HG03045 (cell line): ENCODE data around the gene PTPRM.
"Not testable (repeated sequence)": the region's sequence is repeated elsewhere in the genome, so short reads cannot be mapped to it uniquely, and the experiment has no call there.

Experiments used
- ATAC-seq: cut with Tn5 transposase; IDR thresholded peaks from one replicate; pipeline ENCODE4 v1.9.1; 2021; ENCODE audit warnings: mild to moderate bottlenecking, moderate library complexity; ENCODE audit not compliant: unreplicated experiment

PTPRM gene

DNA sequence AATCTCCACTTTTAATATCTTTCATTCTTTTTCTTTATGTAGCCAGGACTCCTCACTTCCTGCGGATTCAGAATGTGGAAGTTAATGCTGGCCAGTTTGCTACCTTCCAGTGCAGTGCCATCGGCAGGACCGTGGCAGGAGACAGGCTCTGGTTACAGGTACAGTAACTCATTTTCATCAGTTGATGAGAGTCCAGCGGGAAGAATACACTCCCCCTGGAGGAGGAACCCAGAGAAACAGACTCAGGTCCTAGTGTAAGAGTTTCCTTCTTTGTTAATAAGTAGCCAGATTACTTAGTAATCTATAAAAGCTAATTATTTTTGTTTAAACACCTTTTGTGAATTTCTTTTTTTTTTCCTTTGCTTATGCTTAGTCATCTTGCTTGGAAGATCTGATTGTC lies 359.4 kb downstream of the PTPRM start:
- ATAC-seq: no peak

DNA sequence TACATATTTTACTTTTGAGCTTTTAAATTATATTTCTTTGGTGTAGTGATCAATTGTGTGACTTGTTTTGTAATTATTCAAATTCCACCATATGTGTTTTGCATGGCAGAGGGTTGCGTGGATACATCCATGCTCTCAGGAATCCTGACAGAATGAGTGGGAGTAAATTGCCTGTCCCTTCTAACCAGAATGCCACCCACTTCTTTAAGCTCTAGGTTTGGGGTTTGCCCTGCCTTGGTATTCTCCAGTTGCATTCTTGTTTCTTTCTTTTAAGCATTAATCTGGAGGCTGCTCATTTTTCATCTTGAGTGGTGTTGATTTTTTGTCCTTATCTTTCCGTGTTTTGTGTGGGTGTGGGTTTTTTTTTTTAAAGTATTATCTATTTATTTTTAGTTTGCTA lies 360.0 kb downstream of the PTPRM start:
- no peak for ATAC-seq

DNA sequence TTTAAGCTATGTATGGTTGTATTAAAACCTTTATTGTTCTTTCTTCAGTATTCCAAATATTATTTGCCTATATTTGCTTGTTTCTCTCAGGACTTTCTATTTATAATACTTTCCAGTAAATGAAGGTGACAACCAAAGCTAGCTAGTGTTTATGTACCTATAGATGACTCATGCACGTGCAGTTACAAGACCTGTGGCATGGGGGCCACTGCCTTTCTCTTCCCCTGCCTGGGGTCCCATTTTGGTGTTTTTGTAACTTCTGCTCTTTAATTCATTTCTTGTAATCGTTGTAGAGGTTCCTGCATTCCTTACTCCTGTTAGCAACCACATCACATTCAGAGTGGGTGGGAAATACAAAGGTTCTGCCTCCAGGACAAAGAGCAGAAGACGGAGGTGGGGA lies 364.6 kb downstream of the PTPRM start:
- no peak for ATAC-seq

DNA sequence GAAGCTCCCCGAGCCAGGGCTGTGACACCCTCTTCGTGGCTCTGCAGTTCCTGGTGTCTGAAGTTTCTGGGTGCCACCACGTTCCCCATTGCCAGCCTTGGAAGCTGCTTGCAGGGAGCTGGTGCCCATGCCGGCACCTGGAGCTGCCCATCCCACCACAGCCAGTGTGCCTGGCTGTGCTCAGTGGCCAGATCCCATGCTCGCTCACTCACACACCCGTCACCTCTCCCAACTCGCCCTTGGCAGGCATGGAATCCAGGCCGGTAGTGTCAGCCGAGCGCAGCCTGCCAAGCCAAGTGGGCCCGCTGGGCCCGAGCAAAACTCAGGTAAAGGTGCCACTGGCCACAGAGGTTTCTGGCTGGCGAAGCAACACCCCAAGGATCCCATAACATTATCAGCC lies 370.2 kb downstream of the PTPRM start:
- ATAC-seq: no peak

DNA sequence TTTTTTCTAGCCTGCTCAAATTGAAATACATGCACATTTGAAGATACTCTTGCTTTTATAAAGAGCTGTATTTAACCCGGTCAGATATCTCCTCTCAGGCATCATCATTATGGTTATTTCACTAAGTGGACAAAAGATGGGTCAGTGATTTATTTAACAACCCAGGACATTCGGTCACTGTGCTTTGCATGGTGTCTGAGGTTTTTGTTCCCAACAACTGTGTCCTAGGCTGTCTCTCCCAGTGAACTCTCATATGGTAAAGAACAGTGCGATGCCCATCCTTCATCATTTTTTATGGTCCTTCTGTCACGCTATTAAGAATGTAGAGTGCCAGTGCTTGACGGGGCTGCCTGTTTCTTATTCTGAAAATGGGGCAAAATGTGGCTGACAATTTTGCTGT lies 372.4 kb downstream of the PTPRM start:
- ATAC-seq: no peak

DNA sequence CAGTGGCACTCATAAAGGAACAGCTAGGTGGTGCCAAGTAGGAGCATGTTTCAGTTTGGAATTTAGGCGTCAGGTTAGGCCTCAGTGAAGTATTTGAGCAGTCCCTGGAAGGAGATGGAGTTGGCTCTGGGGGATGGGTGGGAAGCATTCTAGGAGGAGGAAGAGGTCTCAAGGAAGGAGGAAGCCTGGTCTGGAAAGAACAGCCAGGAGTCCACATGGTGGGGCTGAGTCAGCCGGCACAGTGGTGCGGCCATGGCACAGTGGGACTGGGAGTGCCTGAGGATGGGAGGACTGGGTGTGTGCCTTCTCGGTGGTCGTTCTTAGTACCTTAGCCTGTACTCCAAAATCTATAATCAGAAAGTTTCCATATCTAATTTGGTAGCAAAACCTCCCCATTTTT lies 373.3 kb downstream of the PTPRM start:
- no peak for ATAC-seq

DNA sequence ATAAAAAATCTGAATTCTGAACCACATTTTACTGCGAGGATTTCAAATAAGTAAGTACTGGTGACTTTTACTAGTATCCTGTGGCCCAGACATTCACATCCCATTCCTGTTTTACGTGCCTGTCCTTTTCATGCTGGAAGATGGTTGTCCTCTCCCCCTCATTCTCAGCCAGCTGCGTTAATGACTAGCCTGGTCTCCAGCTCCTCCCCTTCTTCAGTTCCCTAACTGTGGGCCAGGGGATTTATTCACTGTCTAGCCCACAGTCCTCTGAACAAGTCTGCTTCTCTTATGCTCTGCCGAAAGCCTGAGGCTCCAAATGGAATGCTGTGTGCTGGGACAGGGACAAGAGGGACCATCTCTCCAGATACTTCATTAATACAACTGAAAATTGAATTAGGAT lies 373.9 kb downstream of the PTPRM start:
- no peak for ATAC-seq

DNA sequence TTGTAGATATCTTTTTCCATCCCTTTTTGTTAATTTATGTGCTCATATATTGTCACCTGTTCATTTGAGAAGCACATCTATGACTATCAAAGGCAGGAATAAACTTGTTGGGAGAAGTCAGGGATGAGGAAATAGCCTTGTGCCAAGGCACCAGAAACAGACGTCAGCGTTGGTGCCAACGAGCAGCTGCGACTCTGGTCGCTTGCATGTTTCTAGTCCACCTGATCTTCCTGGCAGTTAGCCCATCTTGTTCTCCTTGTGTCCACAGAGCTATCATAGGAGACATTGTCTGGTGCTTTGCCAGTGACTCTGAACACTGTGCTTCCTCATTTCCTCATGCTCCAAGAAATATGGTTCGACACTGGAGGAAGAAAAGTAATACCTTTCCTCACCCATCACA lies 374.4 kb downstream of the PTPRM start:
- ATAC-seq: no peak

DNA sequence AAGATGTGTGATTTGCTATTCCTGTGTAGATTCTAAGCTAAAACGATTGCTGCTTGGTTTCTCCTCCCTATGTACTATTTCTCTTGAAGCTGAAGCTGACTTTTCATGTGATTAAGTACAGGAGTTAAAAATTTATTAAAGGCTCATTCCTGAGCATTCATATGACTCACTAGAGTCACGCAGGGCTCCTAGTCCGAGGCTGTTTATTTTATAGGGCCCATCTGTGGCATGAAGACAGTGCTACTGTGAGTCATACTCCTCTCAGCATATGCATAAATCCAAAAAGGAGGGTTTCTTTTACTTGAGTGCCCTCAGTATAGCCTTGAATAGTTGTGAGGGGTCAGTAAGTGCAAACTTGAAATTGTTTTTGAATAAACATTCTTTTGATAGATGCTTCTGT lies 378.8 kb downstream of the PTPRM start:
- ATAC-seq: no peak

DNA sequence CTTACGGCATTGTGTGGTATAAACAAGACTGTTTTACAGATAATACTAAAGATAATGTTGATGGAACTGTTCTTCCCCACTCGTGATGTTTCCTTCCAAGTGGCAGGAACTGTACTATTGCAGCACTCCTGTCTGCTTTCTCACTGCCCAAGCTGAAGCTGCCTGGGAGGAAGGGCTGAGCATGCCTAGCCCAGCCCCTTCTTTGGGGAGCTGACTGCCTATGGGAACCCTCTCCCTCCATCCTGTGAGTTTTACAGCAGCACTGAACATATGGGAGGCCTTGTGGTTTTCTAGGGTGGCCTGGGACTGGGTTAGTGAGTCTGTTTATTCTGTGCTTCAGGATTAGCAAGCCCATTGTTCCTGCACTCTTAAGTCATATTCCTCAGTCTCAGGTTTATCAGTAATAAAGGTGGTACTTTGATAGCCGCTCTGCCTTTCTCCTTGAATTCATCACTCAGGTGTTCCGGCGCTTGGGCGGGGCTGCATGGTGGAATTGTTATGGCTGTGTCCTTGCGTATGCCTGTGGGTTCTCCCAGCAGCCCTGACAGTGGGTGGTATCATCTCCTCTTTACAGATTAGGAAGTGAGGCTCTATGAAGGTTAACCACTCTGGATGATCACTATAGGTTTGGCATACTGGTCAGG lies 379.7 kb downstream of the PTPRM start:
- ATAC-seq: no peak

DNA sequence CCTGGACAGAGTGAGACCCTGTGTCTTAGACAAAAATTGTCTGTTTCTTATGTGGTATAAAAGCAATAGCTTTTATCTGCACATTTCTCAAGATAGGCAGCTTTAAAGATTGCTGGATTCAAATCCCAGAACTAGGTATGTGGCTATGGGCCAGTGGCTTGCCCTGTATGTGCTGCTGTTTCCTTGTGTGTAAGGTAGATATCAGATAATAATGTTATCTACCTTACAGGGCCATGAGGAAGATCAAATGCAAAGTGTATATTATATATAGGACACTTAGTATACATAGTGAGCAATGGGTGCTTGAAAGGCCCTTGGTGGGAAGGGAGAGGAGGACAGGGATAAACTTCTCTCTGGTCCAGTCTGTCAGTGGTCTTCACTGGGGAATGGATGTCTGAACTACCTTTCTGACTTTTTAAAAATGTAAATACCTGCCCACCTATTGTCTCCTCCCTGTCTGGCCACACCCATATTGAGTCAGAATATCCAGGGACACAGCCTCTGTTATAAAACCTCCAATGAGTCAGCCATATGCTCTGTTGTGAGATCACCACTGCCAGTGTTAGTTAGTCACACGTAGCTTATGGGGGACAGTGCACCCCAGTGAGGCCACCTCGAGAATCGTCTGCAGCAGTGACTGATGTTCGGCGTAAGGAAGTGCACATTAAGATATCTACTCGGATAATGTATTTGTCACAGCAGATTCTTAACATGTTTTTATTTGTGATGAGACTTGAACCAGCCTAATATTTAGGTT lies 383.4 kb downstream of the PTPRM start:
- ATAC-seq: no peak

DNA sequence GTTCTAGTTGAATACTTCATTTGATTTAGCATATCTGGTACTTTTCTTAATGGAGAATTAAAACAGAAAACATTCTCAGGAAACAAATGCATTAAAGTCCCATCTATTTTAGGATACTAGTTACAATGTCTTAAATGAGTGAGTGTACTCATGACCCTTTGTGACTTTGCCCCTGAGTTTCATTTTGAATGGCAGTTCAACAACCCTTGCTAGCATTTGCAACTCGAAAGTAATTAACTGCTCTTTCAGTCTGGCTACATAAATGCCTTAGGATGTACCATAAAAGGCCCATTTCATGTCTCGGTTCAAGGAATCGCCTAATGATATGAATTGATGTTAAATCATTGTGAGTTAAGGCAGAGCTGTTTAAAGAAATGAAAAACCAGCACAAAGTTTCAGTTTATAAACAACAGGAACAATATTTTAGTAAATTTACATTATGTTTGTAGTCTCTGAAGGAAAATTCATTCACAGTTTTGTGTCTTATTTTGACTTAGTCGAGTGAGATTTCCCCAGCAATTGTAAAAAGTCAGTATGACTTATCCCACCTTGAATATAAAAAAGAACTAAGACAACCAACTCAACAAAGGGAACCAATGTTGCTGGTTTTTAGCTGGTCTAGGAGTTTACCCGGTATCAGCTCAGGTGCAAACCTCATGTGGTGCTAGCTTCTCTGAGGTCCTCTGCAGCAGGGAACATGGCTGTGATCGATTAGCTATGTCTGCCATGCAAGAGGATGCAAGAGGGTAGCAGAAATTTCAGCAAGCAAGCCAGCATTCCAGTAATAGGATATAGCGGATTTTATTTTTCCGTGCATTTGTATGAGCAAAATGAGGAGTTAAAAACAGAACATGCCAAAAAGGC lies 386.2 kb downstream of the PTPRM start:
- peak; percentile 69 for ATAC-seq

DNA sequence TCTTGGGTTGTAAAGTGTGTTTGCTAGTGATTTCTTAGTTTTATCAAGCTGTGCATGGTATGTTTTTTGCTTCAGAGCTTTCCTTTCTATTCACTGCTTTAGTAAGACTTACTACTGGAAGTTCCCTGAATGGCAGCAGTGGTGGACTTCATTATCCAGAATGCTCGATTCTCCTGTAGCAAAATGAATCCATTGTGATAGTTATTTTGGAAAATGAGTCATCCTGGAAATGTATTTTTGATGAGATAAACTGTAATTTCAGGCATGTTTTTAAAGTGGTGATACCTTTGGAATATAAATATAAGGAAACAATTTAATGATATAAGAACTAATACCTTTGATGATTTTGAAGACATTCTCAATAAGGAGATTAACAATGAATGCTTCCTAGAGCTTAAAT lies 387.1 kb downstream of the PTPRM start:
- no peak for ATAC-seq

DNA sequence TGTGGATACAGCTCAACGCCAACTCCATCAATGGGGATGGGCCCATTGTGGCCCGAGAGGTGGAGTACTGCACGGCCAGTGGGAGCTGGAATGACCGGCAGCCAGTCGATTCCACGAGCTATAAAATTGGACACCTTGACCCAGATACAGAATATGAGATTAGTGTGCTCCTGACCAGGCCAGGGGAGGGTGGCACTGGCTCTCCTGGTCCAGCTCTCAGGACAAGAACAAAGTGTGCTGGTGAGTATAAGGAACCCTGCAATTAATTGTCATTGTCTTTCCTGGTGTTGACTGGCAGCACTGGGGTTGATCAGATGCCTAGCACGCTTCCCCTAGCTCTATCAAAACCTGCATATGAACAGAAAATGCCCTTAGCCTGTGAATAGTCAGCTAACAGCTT lies 388.1 kb downstream of the PTPRM start:
- ATAC-seq: no peak

DNA sequence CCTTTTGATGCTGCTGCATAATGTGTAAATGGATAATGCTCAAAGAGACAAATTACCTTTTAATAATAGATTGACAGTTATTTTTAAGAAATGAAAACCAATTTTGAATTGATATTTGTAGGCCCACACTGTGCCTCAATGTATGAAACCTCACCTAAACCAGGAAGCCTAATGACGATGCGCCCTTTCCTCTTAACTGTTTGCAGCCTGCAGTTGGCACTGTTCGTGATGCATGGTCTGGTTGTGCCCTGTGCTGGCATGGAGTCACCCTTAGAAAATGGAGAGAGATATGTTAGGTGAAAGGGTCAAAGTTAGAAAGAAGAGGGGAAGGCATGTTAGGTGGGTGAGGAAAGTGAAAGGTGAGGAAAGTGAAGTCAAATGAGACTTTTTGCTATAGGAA lies 390.2 kb downstream of the PTPRM start:
- no peak for ATAC-seq

DNA sequence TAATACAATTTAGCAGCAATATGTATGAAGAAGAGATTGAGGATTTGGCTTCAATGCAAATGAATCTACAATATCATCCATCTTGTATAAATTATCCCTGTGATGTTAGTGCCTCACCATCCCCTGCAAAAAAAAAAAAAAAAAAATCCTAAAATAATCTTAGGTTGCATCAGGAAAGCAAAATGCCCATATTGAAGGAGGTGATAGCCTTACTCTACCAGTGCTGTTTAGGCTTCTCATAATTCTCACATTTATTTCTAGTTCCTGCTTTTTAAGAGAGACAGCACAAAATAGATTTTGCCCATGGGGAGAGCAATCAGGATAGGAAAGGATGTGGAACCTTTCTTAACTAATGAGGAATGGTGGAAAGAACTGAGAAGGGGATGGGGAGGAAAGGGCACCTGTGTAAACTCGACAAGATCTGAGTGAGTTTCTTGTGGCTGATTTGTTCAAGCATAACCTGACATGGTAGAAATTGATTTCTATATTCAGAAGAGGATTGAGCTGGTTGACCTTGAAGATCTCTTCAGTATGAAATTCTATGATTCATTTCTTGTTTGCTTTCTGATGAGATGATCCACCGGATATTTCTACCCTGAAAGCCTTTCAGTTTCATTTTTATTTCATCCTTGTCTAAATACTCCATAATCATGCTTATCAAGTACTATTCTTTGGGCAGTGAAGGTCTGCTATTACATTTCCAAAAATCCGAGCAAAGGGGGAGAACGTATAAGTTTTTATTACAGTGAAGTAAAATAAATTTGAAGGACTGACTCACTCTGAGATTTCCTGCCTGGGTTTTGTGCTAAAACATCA lies 391.2 kb downstream of the PTPRM start:
- no peak for ATAC-seq

DNA sequence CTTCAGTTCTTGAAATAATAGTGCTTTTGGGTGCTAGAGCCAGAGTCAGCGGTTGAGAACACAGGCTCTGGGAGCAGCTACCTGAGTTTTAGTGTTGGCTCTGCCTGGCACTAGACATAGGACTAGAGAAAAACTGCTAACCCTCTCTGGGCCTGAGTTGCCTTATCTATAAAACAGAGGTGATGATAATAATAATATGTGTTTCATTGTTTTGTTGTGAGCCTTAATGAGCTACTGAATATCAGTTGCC lies 391.7 kb downstream of the PTPRM start:
- ATAC-seq: no peak

DNA sequence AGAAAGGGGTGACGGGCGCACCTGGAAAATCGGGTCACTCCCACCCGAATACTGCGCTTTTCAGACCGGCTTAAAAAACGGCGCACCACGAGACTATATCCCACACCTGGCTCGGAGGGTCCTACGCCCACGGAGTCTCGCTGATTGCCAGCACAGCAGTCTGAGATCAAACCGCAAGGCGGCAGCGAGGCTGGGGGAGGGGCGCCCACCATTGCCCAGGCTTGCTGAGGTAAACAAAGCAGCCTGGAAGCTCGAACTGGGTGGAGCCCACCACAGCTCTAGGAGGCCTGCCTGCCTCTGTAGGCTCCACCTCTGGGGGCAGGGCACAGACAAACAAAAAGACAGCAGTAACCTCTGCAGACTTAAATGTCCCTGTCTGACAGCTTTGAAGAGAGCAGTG lies 399.6 kb downstream of the PTPRM start:
- ATAC-seq: not testable (repeated sequence)

DNA sequence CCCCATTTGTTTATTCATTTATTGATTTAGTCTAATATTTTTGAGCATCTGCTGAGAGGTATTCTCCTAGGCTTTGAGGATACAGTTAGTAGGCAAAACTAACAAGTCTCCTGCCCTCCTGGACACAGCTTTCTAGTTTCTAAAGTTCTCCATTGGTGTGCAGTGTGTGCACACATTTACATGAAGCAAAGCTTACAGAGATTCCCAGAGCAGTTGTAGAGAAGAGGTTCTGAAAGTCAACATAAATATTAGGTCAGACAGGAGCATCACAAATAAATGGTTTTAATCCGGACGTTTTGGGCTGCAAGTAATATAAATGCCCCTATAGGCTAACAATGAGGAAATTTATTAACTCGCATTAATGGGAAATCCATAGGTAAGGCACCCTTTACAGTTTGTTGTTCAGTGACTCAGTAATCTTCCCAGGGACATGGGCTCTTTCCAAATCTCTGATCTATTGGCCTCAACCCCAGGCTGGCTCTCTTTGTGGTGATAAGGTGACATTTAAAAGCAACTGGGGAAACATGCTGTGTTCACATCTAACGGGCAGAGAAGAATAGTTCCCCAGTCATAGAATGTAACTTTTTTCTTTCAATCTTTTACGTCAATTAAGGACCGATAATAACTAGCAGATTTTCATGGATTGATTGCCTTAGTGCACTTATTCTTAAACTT lies 407.2 kb downstream of the PTPRM start:
- ATAC-seq: no peak

DNA sequence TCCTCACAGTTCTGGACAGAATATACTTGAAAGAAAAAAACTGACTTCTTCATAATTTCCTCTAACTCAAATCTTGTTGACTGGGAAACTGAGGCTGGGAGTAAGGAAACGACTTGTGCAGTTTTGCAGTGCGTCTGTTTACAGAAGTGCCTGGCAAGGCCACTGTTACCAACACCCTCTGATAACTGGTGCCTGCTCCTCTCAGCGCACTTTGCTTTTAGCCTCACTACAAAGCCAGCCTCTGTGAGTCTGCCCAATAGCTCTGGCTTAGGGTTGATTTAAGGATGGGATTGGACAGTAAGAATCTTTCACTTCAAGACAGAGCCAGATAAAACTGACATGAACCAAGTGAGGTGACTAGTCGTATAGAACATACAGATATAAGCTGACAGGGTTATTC lies 410.8 kb downstream of the PTPRM start:
- no peak for ATAC-seq

DNA sequence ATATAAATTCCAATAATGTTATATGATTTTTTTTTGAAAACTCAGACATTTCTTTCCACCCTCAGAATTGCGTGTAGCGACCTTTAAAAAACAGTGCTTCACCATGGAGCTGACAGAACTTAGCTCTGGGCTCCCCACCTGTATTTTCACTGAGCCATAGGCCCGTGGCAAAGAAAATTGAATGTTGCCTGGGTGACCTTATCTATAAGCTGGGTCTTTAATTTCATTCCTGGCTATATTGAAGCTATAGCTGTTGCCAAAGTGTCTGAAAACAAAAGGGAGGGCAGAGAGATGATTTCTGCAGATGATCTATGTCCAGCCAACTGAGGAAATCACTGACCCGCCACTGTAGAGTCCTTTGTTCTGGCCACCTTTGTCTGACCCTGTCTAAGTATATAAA lies 411.7 kb downstream of the PTPRM start:
- ATAC-seq: no peak
